HG02678 (cell line): ENCODE data around the gene GOLGA1.
A peak's percentile ranks its signal among the peaks of the same experiment; 100 is the strongest.
"Not testable (repeated sequence)": the region's sequence is repeated elsewhere in the genome, so short reads cannot be mapped to it uniquely, and the experiment has no call there.

ENCODE experiments used
- ATAC-seq: cut with Tn5 transposase; IDR thresholded peaks from one replicate; pipeline ENCODE4 v1.9.1; 2021; ENCODE audit warnings: mild to moderate bottlenecking, moderate library complexity; ENCODE audit not compliant: unreplicated experiment

GOLGA1 gene

GRCh38 chr9:124940894-124941678 is at the start of gene GOLGA1:
Gene GOLGA1, minus strand, starts transcription at chr9:124941083. Its CDS starts 2,372 bp downstream, at chr9:124938711.
- ATAC-seq, result peak; percentile 82

DNA sequence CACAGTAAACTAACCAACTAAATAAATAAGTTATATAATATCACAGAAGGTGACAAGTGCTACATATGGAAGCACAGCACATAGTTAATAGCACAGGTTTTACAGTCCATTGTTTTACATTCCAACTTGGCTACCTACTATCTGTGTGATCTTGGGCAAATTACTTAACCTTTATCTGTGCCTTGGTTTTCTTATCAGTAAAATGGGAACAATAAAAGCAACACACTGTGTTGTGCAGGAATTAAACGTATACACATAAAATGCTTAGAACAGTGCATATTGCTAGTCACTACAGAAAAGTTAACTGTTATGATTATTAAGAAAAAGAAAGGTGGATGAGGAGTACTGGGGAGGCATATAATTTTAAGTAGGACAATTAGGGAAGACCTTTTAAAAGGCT is 42.8 kb upstream of the GOLGA1 start:
- no peak for ATAC-seq

DNA sequence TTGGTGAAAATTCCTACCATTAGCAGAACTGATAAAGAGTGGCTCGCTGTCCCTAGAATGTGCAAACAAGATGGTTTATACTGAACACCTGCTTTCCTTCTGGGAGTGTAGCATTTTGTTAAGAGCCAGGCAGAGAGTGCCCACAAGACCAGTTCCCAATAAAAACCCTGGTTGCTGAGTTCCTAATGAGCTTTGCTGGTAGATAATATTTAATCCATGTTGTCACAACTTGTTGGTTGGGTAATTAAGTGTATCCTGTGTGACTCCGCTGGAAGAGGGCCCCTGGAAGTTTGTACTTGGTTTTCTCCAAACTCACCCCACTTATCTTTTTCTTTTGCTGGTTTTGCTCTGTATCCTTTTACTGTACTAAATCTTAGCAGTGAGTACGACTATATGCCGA is 39.5 kb upstream of the GOLGA1 start:
- ATAC-seq, result no peak

DNA sequence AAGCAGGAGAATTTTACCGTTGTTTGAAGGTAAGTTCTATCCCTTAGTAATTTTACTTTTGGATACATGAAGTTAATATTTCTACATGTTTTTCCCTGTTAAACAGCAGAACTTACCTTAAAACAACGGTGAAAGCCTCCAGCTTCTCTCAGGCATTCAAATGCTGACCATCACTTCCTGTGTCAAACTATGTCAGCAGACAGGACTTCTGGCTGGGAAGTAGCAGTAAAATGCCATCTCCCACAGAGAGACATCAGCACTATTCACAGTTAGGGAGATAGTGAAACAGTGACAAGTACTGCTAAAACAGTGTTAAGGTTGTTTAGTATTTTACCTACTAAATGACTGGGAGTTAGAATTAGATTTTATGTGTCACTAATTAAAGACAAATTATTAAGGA is 34.2 kb upstream of the GOLGA1 start:
- ATAC-seq, result no peak

GRCh38 chr9:124973807-124974206 is 32.9 kb upstream of the GOLGA1 start:
- ATAC-seq, result no peak

DNA sequence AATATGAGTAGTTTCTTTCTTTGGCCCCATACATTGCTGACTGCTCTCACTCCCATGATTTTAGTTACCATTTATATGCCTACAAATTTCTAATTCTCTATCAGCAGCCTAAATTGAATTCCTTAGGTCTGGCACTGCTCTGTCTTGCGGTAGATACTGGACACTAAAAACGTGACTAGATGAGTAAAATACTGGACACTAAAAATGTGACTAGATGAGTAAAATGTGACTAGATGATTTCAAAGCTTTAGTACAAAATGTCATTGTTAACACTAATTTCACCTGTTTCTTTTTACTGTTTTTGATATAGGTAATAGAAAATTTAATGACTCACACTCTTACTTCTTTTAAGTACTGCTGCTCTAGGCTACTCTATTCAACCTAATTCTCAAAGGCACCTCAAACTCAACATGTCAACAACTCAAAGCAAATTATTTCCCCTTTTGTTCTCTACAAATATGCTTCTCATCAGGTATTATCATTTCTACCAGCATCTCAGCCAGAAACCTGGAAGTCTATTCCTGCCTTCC is 31.4 kb upstream of the GOLGA1 start:
- ATAC-seq, result no peak

DNA sequence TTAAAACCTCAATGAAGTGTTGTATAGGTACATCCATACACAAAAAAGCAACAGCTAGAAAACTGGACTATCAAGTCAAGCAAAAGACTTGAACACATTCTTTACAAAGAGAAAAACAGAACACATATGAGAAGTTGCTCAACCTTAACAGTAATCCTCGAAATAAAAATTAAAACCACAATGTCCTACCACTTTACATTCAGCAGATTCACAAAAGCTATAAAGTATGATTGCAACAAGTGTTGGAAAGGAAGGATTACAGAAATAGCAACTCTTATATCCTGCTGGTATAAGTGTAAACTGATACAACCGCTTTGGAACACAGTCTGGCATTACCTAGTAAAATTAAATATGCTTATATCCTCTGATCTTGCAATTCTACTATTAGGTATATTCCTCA is 28.5 kb upstream of the GOLGA1 start:
- no peak for ATAC-seq

DNA sequence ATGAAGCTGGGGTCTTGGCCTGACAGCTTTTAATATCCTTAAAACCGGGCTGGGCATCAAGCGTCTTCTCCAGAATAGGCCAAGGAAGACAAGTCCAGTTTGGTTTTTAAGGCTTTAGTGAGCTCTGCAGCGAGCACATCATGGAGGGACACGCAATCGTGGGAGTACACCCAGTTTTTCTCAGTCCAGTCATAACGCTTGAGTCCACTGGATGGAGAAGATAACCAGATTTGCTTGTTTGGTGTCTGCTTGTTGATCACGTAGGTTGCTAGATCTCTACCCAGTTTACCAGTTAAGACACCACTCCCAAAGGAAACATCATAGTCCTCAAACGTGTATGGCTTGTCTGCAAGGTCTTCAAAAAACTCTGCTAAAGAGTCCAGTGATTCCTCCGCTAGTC is 27.4 kb upstream of the GOLGA1 start:
- no peak for ATAC-seq

DNA sequence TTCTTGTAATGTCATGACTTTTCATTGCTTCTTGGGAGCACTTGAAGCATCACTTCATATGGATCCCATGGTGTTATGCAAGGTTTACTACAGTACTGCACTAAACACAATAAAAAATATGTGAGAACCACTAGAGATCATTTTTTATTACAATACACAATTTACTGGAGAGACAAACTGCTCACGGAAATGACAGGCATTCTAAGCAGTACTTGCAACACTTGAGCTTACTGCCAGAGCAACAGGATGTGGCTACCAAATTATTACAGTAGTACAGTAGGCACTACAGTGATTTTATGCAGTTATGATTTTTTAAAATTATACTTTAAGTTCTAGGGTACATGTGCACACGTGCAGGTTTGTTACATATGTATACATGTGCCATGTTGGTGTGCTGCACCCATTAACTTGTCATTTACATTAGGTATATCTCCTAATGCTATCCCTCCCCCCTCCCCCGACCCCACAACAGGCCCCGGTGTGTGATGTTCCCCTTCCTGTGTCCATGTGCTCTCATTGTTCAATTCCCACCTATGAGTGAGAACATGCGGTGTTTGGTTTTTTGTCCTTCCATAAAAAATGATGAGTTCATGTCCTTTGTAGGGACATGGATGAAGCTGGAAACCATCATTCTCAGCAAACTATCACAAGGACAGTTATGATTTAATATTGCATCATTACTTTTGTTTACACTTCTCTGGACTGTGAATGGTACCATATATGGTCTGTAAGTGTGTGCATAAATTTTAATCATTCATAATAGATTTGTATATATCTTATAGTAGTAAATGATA is 25.1 kb upstream of the GOLGA1 start:
- not testable (repeated sequence) for ATAC-seq

DNA sequence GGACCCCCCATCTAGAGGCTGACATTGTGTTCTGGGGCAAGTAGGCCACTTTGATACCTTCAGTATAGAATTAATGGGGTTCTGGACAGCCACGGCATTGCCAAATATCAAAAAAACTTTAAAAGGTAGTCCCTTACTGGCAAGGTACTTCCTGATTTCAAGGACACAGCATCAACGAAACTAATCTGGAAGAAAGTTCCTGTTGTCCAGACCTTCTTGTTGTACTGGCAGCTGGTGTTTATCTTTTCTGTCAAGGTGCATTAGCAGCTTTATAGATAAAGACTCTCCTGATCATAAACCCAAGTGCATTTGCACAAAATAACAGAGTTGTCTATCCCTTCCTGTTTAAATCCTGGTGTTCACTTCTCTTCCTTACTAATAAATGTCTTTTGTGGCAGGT is 23.7 kb upstream of the GOLGA1 start:
- ATAC-seq, result no peak

GRCh38 chr9:124964056-124964455 is 23.2 kb upstream of the GOLGA1 start:
- no peak for ATAC-seq

DNA sequence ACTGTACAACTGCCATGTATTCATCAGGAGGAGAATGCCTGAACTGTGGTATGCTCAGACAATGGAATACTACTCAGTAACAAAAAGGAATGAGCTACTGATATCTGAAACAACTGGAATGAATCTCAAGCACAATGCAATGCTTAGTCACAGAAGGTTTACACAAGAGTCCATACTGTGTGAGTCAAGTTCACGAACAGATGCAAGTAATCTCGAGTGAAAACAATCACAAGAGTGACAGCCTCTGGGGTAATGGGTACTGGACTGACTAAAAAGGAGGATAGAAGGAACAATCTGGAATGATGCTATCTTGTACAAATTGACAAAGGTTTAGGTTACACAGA is 19.5 kb upstream of the GOLGA1 start:
- ATAC-seq, result no peak

- not testable (repeated sequence) for ATAC-seq
Observed at GRCh38 chr9:124959671-124960408, 19.0 kb upstream of the GOLGA1 start.

DNA sequence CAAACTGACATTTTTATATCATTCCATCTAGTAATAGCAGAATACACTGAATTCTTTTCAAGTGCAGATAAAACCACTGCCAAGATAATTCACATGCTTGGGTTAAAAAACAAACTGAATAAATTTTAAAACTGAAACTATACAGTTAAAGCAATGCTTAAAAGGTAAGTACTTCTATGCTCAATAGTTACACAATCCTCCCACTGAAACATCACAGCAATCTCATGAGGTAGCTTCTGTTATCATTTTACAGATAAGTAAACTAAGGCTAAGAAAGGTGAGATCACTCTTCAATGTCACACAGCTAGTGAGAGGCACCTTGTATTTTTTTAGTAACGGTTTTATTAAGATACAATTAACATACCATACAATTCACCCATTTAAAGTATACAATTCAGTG is 13.4 kb upstream of the GOLGA1 start:
- ATAC-seq, result no peak

DNA sequence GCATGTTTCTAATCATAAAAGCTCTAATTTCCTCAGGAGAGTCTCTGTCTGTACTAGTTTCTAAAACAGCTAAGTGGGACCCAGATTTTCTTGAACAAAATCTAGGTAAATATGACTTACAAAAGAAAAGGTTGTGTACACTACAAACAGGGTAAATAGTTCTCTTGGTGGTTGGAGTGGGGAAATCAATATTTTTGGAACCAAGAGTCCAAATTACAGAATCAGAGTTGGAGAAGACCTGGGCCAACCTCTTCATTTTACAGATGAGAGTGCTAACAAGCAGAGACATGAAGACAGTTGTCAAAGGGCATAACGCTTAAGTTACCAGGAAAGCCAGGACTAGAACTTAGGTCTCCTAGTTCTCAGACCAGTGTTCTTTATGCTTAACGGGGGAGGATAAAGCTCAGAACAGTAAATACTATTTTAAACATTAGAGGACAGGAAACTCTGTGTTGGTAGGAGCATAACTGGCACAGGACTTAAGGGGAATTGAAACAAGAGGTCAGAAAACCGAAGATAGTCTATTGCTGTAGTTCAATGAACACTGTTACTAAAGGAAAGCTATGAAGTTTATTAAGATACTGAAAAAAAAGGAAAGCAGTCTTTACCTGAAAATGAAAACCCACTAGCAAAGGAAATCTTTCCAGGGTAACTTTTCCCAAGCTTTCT is 9.3 kb upstream of the GOLGA1 start:
- ATAC-seq, result no peak

DNA sequence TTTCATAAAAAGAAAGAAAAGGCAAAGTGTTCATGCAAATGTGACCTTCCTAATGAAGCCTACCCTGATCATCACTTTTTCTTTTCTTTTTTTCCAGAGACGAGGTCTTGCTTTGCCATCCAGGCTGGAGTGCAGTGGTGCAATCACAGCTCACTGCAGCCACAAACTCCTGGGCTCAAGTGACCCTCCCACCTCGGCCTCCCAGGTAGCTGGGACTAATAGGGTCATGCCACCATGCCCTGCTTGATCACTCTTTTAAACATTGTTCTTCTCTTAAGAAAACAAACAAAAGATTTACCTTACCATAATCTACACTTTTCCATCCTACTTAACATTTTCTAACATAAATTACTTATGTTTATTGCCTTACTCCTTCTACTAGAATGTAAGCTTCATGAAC is 8.5 kb upstream of the GOLGA1 start:
- no peak for ATAC-seq

GRCh38 chr9:124947727-124948391 is 7.0 kb upstream of the GOLGA1 start:
- no peak for ATAC-seq

DNA sequence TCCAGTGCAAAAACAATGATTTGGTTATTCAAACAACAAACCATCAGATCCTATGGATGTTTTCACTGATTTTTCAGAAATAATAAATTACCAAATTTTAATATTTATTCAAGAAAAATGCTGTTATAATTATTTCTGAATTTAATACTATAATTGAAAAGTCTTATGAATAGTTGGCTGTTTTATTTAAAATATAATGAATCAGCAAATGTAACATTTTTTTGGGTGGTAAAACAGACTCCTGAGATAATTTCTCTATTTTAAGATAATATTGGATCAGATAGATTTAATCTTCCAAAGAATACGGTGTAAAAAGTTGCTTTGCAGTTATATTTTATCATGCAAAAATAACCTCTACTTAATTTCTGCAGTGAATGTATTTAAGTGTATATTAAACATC is 5.3 kb upstream of the GOLGA1 start:
- no peak for ATAC-seq

GRCh38 chr9:124941679-124942561 is 1.0 kb upstream of the GOLGA1 start:
- ATAC-seq, result peak; percentile 28
